Activated CD4-positive, CD25-positive, alpha-beta regulatory T cell treated with anti-CD3 and anti-CD28 coated beads, Interleukin-2, amount 50 U/mL, for 16 hours (primary cell): Measurements from ENCODE around the gene TMTC2.
"Not testable (repeated sequence)": the region's sequence is repeated elsewhere in the genome, so short reads cannot be mapped to it uniquely, and the experiment has no call there.

Experiments
- DNase-seq: peaks from one replicate; pipeline ENCODE4 v3.0.0-alpha.2; 2020; ENCODE audit warnings: low read depth, low spot score

TMTC2 gene

DNA sequence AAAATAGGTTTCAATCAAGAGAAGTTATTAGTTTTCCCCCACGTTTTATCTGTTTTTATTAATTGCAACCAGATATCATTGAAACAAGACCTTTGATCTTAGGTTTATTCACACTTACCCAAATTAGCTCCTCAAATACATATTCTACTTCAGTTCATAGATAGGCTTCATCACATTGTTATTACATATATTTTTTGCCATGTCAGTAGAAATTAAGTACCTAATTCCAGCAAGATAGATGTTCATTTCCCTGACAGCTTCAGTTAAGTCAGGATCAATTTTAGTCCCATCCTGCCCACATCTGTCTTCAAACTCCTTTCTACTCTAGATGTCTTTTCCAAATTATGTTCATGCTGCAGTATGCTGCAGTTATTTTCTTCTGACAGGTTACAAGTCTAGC is 388.8 kb downstream of the TMTC2 start:
- no peak for DNase-seq

DNA sequence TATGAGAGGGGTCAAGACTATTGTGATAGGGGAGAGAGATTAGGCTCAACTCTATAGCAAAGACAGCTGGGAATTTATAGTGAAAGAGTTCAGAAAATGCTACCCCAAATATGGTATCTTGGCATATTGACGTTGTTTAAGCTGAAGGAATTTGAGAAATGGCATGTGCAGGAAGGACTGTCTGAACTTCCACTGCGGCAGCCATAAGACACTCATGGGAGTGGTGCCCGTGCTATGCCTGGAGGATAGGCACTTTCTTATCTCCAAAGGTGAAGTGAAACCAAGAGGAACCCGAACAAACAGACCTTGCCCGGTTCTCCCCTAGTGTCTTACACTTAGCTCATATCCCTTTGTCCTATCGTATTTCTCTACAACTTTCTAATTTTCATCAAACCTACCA is 390.3 kb downstream of the TMTC2 start:
- no peak for DNase-seq

DNA sequence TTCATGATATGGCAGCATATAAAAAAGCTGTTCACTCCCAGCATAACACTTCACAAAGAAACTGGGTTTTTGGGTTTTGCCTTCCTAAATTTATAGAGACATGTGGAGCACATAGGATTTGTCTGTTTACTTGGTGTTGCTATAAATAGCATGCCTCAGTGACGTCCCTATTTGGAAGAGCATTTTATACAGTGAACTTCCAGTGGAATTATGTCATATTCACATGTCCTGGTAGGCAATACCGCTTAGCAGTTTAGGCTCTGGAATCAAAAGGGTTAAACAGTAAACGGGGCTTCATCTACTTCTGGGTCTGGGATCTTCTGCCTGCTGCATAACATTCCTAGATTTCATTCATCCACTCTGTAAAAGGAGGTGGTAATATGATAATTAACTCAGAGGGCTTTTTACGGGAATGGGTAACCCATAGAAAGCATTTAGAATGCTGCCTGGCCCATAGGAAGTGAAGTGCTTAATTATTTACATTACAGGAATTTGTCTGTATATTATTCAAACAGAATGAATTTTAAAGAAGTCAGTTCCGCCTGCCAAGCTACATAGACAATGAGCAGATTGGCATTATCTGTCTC is 396.1 kb downstream of the TMTC2 start:
- DNase-seq, result no peak

DNA sequence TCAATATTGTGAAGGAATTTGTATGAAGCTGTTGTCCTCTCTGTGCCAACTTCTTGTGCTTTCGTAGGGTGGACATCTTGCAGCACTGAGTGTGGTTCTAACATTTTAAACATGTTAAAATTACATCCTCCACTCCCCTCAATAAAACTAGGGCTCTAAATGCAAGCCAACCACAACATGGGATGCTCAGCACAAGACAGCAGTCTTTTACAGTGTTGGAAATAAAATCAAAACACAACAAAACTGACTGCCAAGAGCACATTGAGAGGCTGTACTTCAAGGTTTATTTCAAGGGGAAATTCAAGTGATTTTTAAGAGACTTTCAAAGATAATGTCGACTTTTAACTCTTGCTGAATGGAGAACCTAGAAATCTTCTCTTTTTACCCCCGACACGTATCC is 396.9 kb downstream of the TMTC2 start:
- no peak for DNase-seq

DNA sequence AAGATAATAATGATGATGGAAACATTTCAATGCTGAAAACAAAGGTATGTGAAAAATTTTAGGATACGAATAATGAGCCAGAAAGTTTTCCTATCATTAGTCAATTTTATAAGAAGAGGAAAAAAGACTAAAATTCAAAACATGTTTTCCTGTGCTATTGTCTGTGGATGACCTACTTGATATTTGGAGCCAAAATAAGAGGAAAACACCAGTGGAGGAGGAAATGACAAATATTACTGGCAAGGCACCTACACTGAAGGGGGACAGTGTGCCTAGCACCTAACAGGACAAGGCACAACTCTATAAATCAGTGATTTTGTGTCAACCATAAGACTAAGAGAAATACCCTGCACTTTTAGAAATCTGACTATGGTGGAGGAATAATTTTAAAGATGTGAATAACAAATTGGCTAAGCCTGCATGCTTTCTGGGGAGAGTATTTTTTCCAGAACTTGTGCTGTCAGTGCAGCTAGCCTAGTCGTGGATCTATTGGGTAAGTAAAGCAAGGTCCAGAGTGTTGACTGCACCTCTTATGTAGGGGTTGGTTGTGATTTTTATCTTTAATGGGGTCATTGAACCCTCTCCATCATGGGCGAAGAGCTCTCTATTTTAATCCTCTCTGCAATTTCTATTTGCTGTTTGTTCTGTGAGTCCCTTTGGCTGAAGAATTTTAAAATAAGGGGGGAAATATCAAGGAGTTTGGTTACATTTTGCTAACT is 398.0 kb downstream of the TMTC2 start:
- DNase-seq, result no peak

DNA sequence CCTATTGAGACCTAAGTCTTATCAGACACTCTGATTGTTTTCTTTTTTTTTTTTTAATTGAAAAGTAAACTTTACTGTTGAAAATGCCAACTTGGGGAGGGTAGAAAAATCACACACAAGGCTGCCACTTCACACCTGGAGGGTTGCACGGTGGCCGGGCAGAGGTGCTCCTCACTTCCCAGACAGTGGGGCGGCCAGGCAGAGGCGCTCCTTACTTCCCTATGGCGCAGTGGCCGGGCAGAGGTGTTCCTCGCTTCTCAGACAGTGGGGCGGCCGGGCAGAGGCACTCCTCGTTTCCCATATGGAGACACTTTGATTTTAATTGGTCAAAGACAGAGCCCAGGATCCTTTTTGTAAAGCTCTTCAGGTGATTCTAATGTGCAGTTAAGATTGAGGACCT is 399.3 kb downstream of the TMTC2 start:
- DNase-seq, result no peak

DNA sequence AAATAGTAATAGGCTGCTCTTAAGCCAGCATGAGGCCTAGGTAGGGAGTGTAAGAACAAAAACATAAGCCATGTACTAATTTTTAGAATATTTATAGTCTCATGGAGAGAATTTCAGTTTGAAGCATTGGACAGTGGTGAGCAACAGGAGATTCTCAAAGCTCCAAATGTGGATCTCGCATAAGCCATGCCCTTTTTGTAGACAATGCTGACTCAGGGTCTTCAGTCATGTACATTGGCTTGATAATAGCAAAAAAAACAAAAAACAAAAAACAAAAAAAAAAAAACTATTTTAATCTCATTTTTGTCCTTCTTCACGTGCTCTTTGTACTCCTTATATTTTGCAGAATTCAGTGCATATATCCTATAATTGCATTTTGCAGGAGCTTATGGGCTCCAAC is 402.9 kb downstream of the TMTC2 start:
- DNase-seq, result no peak

DNA sequence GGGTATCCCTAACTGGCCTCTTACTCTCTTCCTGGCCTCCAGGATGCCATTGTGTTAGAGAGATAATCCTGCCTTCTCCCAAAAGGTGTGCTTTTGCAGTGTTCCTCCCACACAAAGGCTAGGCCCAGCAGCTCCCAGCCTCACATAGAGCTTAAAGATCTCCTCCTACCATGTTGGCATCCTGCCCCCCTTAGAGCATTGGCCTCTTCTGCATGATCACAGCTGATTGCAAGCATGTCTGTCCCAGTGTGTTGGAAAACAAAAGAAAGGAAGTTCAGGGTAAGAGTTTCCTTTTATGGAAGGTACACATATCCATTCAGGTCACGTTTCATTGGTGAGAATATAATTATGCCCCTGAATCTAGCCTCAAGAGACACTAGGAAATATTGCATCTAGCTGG is 405.4 kb downstream of the TMTC2 start:
- no peak for DNase-seq

DNA sequence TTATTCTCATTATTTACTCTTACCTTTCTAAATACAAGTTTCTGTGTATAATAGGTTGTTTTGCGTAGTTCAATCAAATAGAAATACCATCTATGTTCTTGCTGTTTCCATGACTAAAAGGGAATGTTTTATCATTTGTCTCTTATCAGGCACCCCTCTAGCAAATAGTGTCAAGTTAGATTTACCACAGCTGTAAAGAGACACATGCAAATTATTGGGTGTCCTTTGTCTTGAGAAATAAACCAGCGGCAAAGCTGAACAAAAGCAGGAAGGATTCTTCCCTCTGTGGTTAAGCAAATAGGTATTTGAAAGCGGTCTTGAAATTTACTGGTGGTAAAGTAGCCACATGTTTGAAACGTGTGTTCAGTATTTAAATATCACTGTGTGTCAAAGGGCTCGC is 405.9 kb downstream of the TMTC2 start:
- DNase-seq, result no peak

DNA sequence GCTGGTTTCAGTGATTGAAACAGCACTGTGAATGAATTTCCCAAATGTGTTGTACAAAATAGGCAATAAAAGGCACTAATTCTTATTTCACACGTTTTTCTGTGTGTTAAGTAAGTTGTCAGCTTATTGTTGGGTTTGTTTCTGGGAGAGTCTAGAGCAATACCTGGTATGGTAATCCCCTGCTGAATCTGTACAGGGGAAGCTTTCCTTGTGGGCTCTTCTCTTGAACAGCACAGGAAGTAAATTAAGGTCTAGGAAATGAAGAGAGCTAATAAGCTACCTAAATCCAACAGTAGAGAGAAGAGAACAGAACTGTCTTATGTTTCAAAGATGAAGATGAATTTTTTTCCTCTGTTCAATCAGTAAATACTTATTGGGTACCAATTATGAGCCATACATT is 406.7 kb downstream of the TMTC2 start:
- DNase-seq, result no peak

DNA sequence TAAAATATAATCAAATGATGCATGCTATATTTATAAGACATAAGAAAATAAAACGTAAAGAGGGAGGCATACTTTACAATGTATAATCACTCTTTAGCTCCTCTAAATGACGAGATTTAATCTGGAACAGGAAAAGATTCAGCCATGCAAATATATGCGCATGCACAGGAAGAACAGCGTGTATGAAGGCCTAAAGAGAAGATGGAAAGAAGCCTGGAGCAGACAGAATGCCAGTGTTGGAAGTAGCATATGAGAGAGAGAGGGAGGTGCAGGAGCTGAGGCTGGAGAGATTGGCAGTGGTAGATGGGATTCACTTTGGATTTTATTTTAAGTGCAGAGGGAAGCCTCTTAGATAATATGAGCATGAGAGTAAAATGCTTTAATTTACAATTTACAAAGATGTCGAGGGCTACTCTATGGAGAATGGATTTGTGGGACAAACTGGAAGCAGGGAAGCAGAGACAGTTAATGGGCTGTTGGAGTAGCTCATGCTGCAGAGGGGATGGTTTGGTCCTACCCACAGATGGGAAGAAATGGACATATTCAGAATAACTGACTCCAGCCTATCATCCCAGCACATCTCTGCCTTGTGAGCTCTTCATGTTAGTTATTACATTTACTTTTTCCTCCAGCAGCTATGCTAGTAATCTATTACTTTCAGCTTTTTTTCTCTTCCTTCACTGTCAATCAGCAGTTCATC is 411.1 kb downstream of the TMTC2 start:
- DNase-seq, result no peak

DNA sequence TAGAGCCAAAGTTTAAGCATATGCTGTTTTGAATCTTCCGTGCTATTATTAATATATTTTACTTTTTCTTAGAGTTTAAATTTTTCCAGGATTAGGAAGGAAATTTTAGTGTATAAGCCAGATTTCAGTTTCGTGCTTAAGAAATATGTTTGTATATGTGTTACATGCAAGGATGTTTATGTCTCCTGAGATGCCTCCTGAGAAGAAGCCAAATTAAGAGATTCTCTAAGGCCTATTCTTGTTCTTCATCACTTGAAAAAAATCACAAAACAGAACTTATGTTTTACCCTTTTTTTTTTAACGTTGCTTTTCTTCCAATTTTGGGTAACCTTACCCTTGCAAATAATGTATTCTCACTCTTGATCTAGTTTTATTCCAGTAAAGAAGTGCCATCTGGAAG is 412.7 kb downstream of the TMTC2 start:
- DNase-seq, result no peak

DNA sequence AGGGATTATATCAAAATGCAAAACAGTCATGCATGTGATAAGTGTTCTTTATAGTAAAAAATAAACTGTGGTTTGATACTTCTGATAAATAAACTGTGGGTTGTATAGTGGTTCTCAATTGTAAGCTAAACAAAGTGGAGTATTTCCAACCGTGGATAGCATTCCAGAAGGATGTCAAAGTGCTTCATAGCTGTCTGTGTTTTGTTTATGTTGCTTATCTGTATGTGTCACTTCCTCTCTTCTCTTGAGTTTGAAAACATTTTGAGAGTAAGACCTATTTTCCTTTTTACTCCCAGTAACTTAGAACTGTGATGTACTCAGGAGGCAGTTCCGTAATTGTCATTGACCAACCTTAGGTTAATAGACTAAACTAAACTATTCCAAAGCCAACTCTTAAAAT is 415.8 kb downstream of the TMTC2 start:
- DNase-seq, result no peak

DNA sequence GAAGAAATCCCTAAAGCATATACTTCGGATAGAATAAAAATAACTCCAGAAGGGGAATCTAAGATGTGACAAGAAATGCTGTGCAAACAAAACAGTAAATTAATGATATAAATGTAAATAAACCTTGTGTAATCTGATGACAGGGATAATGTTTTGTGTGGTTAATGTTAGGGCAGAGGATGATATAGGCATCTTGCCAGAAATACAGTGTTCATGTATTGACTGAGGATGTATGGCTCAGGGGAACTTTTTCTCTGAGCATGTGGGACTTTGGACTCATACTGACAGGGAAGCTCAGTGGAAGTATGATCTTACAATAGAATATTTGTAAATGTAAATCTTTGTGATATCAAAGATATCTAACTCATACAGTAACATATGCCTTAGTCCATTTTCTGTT is 420.2 kb downstream of the TMTC2 start:
- DNase-seq, result no peak

DNA sequence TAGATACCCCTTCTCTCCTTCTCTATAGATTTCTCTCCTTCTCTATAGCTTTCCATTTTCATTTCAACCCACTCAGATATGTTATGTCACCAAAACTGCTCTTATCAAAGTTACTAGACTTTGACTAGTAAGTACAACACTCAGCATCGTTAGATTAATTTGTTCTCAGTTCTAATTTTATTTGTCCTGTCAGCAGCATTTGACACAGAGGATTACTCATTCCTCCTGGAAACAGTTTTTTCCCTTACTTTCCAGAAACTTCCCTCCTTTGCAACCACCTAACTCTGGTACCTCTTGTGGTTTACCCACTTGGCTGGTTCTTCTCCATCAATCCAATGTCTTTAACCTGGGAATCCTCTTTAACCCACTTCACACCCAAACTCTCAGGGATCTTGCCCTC is 423.7 kb downstream of the TMTC2 start:
- DNase-seq, result no peak

DNA sequence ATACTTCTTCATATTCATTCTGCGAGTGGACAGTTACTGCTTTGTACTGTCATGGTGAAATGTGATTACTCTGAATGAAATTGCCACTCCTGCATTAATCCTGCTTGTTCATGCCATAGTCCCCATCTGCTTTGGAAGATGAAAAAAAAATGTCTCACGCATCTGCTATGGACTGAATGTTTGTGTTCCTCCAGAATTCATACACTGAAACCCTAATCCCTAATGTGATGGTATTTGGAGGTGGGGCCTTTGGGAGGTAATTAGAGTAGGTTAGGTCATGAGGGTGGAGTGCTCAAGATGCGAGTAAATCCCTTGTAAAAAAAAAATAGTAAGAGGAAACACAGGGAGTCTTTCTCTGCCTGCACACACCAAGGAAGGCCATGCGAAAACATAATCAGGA is 427.2 kb downstream of the TMTC2 start:
- no peak for DNase-seq

DNA sequence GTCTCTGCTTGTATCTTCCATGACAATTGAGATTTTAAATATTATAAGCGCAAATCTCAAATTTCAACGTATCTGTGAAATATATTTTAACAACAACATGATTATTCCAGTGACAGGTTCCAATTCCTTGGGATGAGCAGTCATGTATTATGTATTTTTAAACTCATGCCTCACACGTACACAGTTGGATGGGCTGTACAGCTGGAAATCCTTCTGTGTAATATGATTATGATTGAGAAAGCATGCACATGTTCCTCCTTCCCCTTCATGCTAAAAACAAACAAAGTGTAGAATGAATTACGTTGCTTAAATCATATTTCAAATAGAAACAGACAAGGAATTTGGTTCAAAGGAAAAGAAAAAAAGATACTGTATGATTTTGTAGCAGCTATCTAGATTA is 428.3 kb downstream of the TMTC2 start:
- DNase-seq, result no peak

DNA sequence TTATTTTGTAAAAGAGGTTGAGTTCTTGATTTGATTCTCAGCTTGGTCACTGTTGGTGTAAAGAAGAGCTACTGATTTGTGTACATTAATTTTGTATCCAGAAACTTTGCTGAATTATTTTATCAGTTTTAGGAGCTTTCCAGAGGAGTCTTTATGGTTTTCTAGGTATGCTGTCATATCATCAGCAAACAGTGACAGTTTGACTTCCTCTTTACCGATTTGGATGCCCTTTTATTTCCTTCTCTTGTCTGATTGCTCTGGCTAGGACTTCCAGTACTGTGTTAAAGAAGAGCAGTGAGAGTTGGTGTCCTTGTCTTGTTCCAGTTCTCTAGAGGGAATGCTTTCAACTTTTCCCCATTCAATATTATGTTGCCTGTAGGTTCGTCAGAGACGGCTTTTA is 431.2 kb downstream of the TMTC2 start:
- DNase-seq, result not testable (repeated sequence)

DNA sequence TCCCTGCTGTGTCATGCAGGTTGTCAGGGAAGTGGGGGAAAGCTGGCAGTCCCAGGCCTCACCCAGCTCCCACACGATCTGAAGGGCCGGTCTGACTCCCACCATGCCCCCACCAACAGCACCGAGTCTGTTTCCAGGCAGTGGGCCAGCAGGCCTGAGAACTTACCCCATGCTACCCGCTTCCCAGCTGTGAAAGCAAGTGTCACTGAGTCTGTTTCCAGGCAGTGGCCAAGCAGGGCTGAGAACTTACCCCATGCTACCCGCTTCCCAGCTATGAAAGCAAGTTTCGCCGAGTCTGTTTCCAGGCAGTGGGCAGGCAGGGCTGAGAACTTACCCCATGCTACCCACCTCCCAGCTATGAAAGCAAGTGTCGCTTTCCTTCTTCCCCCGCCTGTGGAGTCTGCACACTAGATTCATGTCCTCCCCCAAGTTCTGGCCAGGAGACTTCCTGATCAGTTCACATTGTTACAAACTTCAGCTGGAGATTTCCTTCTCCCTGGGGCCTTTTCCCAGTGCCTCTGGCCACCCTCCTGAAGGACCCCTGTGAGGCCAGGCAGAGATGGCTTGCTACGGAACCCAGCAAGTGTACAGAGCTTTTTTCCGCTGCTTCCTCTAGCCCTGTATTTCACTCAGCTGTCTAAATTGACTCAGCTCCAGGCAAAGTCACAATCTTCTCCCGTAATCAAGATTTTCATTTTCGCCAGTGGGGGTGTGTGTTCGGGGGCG is 435.4 kb downstream of the TMTC2 start:
- no peak for DNase-seq

DNA sequence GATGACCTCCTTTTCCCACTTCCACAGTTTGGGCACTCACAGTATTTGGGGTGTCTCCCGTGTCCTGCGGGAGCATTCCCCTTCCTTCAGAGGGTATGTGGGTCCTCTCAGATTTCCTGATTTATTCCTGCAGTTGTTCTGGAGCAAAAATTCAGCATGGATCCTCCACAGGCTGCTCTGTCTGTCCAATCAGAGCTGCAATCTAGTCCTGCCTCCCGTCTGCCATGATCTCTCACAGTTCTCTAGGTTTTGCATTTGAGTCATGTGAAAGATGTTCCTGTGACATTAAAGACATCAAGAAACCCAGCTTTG is 435.9 kb downstream of the TMTC2 start:
- no peak for DNase-seq

DNA sequence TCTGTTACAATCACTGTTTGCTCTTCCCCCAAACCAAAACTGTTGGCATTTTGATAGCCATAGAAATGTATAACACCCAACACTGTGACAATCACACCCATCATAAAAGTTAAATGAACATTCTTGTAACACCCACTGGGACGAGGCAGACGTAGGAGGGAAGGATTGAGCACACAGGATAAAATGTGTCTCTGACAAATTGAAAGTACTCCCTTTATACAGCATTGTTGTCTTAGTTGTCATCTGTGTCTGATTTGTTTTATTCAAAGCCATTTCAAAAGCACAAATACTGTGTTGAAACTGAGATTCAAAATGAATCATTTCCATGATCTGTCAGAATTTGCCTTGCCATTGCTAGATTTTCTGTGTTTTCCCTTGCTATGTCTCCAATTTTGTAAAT is 436.3 kb downstream of the TMTC2 start:
- DNase-seq, result no peak

DNA sequence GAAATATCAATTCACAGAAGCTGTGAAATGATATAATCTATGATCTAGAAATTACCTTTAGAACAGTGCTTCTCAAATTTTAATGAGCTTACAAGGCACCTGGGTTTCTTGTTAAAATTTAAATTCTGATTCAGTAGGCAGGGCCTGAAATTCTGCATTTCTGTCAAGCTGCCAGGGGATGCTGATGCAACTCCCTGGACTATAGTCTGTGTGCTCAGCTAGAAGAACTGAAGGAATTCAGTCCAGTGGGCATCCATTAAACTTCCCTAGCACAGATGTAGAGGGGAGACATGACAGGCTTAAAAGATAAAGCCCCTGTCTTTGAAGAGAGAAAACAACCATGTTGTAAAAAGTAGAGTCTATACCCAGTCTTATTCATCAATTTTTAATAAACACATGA is 441.8 kb downstream of the TMTC2 start:
- no peak for DNase-seq

DNA sequence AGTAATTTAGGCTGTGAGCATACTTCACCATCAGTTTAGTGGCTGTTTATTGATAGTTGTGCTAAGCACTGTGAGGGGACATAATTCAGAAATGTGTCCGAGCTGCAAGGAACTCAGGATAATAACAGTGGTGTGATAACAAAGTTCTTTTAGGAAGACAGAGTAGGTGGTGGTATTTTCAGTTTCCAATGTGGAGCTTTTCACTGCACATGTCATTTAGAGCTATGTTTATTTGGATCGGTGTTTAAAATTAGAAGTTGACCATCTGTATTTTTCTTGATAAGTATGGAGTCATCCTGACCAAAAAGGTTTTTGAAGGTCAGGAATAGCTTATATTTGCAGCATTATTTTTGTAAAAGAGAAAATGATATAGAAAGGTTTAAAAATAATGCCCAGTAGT is 443.5 kb downstream of the TMTC2 start:
- no peak for DNase-seq
